ENCODE results near the gene SERPINA12. TPM values are rescaled to one million over a fixed set of nuclear protein-coding genes. Genes with fewer than 3 reads are reported as not detected.

SERPINA12 gene
- total and polyA plus RNA-seq, 2 experiments from 2014 or later = not detected

DNA sequence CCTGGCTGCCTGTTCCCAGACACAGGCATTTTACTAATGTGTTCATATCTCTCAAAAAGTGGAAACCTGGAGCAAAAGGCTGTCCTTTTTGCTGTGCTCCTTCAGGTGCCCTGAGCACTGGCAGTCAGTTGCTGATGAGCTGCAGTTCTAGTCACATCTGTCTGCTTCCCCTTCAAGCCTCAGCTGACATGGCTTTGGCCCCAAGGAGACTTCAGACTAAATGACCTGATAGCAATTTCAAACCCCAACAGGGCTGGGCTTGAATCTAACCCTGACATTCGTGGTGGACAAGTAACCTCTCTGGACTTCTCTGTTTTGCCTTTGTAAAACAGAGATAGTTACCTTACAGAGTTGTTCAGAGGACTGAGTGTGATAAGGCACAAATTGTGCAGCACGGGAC, 39.0 kb downstream of the SERPINA12 start:
- peaks cover 19% of the 10 kb centered on the region for H3K9me2 ChIP-seq (ENCODE audit: insufficient read depth)
- Mint-ChIP-seq H3K4me3 (no peak overlapping the region), H3K4me1 (no peaks in the 10 kb centered on the region; the same call in 2 of the 3 replicates), H3K9me3 (peaks cover 19% of the 10 kb centered on the region), H3K27ac (no peak overlapping the region), H3K27me3 (ENCODE audit: insufficient read depth, low read depth, poor library complexity) (peaks cover 4% of the 10 kb centered on the region), H3K36me3 (ENCODE audit: low read depth) (peaks cover 8% of the 10 kb centered on the region)
- no peak for TF ChIP-seq ZNF114 (CRISPR knock-in tag; IDR thresholded peaks at IDR 0.05)
- TF ChIP-seq, protein P1, sequence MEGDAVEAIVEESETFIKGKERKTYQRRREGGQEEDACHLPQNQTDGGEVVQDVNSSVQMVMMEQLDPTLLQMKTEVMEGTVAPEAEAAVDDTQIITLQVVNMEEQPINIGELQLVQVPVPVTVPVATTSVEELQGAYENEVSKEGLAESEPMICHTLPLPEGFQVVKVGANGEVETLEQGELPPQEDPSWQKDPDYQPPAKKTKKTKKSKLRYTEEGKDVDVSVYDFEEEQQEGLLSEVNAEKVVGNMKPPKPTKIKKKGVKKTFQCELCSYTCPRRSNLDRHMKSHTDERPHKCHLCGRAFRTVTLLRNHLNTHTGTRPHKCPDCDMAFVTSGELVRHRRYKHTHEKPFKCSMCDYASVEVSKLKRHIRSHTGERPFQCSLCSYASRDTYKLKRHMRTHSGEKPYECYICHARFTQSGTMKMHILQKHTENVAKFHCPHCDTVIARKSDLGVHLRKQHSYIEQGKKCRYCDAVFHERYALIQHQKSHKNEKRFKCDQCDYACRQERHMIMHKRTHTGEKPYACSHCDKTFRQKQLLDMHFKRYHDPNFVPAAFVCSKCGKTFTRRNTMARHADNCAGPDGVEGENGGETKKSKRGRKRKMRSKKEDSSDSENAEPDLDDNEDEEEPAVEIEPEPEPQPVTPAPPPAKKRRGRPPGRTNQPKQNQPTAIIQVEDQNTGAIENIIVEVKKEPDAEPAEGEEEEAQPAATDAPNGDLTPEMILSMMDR (conservative IDR thresholded peaks at IDR 0.05; ENCODE audit: low read depth in 2 of 2) = no peak
- TF ChIP-seq EZH2 (IDR thresholded peaks at IDR 0.05; ENCODE audit: low read depth, unreplicated experiment) = no peak
- TF ChIP-seq CREB1 (CRISPR knock-in tag; IDR thresholded peaks at IDR 0.05; ENCODE audit: low read depth) = no peak
- TF ChIP-seq EZH2phosphoT487 (IDR thresholded peaks at IDR 0.05; ENCODE audit: unreplicated experiment) = no peak
- TF ChIP-seq, protein P2, sequence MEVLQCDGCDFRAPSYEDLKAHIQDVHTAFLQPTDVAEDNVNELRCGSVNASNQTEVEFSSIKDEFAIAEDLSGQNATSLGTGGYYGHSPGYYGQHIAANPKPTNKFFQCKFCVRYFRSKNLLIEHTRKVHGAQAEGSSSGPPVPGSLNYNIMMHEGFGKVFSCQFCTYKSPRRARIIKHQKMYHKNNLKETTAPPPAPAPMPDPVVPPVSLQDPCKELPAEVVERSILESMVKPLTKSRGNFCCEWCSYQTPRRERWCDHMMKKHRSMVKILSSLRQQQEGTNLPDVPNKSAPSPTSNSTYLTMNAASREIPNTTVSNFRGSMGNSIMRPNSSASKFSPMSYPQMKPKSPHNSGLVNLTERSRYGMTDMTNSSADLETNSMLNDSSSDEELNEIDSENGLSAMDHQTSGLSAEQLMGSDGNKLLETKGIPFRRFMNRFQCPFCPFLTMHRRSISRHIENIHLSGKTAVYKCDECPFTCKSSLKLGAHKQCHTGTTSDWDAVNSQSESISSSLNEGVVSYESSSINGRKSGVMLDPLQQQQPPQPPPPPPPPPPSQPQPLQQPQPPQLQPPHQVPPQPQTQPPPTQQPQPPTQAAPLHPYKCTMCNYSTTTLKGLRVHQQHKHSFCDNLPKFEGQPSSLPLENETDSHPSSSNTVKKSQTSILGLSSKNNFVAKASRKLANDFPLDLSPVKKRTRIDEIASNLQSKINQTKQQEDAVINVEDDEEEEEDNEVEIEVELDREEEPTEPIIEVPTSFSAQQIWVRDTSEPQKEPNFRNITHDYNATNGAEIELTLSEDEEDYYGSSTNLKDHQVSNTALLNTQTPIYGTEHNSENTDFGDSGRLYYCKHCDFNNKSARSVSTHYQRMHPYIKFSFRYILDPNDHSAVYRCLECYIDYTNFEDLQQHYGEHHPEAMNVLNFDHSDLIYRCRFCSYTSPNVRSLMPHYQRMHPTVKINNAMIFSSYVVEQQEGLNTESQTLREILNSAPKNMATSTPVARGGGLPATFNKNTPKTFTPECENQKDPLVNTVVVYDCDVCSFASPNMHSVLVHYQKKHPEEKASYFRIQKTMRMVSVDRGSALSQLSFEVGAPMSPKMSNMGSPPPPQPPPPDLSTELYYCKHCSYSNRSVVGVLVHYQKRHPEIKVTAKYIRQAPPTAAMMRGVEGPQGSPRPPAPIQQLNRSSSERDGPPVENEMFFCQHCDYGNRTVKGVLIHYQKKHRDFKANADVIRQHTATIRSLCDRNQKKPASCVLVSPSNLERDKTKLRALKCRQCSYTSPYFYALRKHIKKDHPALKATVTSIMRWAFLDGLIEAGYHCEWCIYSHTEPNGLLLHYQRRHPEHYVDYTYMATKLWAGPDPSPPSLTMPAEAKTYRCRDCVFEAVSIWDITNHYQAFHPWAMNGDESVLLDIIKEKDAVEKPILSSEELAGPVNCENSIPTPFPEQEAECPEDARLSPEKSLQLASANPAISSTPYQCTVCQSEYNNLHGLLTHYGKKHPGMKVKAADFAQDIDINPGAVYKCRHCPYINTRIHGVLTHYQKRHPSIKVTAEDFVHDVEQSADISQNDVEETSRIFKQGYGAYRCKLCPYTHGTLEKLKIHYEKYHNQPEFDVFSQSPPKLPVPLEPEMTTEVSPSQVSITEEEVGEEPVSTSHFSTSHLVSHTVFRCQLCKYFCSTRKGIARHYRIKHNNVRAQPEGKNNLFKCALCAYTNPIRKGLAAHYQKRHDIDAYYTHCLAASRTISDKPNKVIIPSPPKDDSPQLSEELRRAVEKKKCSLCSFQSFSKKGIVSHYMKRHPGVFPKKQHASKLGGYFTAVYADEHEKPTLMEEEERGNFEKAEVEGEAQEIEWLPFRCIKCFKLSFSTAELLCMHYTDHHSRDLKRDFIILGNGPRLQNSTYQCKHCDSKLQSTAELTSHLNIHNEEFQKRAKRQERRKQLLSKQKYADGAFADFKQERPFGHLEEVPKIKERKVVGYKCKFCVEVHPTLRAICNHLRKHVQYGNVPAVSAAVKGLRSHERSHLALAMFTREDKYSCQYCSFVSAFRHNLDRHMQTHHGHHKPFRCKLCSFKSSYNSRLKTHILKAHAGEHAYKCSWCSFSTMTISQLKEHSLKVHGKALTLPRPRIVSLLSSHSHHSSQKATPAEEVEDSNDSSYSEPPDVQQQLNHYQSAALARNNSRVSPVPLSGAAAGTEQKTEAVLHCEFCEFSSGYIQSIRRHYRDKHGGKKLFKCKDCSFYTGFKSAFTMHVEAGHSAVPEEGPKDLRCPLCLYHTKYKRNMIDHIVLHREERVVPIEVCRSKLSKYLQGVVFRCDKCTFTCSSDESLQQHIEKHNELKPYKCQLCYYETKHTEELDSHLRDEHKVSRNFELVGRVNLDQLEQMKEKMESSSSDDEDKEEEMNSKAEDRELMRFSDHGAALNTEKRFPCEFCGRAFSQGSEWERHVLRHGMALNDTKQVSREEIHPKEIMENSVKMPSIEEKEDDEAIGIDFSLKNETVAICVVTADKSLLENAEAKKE (CRISPR knock-in tag; IDR thresholded peaks at IDR 0.05) = no peak
- TF ChIP-seq JUNB (IDR thresholded peaks at IDR 0.05; ENCODE audit: unreplicated experiment) = no peak
- TF ChIP-seq, protein P3, sequence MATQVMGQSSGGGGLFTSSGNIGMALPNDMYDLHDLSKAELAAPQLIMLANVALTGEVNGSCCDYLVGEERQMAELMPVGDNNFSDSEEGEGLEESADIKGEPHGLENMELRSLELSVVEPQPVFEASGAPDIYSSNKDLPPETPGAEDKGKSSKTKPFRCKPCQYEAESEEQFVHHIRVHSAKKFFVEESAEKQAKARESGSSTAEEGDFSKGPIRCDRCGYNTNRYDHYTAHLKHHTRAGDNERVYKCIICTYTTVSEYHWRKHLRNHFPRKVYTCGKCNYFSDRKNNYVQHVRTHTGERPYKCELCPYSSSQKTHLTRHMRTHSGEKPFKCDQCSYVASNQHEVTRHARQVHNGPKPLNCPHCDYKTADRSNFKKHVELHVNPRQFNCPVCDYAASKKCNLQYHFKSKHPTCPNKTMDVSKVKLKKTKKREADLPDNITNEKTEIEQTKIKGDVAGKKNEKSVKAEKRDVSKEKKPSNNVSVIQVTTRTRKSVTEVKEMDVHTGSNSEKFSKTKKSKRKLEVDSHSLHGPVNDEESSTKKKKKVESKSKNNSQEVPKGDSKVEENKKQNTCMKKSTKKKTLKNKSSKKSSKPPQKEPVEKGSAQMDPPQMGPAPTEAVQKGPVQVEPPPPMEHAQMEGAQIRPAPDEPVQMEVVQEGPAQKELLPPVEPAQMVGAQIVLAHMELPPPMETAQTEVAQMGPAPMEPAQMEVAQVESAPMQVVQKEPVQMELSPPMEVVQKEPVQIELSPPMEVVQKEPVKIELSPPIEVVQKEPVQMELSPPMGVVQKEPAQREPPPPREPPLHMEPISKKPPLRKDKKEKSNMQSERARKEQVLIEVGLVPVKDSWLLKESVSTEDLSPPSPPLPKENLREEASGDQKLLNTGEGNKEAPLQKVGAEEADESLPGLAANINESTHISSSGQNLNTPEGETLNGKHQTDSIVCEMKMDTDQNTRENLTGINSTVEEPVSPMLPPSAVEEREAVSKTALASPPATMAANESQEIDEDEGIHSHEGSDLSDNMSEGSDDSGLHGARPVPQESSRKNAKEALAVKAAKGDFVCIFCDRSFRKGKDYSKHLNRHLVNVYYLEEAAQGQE (IDR thresholded peaks at IDR 0.05; ENCODE audit: unreplicated experiment) = no peak
- H3F3A ChIP-seq (replicated peaks; ENCODE audit: low read depth) = no peaks in the 10 kb centered on the region
- ATAC-seq (no peak), DNase-seq (ENCODE audit: low spot score) (no peak)
- no peak overlapping the region for H2AFZ ChIP-seq
- no peaks in the 10 kb centered on the region for H4K20me1 ChIP-seq (replicated peaks; ENCODE audit: insufficient read depth)
- H3K36me3 ChIP-seq (ENCODE audit: insufficient read depth) = no peaks in the 10 kb centered on the region
- H3K27me3 ChIP-seq (ENCODE audit: insufficient read depth) = no peaks in the 10 kb centered on the region
- no peaks in the 10 kb centered on the region for H3K79me2 ChIP-seq (replicated peaks; ENCODE audit: insufficient read depth)
- H3K4me2 ChIP-seq = no peak overlapping the region
- H3K4me3 ChIP-seq = no peak overlapping the region
- H3K4me1 ChIP-seq (ENCODE audit: insufficient read depth) = no peaks in the 10 kb centered on the region
- H3K27ac ChIP-seq (ENCODE audit: low read depth) = no peak overlapping the region
